HG03521 (cell line): ENCODE data around the gene SUDS3.
"Not testable (repeated sequence)": the region's sequence is repeated elsewhere in the genome, so short reads cannot be mapped to it uniquely, and the experiment has no call there.

ENCODE experiments used
- ATAC-seq: cut with Tn5 transposase; IDR thresholded peaks from one replicate; pipeline ENCODE4 v1.9.1; 2021; ENCODE audit warnings: mild to moderate bottlenecking, moderate library complexity; ENCODE audit not compliant: unreplicated experiment

SUDS3 gene

DNA sequence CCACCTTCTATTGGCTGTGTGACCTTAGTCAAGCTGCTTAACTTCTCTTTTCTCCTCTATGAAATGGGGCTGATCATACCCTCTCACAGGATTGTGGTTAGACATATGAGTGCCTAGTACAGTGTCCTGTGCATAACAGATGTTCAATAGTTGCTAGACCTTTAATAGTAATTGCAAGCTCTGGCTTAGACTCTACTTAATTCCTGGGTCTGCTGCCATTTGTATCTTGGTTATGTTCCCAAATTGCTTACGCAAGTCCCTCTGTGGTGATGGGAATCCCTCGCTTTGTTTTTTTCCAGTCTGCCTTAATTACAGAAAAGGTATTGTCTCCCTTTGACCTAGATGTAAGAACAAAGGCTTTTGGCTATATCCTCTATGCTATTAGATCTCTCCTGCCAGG lies 15.1 kb downstream of the SUDS3 start:
- no peak for ATAC-seq

DNA sequence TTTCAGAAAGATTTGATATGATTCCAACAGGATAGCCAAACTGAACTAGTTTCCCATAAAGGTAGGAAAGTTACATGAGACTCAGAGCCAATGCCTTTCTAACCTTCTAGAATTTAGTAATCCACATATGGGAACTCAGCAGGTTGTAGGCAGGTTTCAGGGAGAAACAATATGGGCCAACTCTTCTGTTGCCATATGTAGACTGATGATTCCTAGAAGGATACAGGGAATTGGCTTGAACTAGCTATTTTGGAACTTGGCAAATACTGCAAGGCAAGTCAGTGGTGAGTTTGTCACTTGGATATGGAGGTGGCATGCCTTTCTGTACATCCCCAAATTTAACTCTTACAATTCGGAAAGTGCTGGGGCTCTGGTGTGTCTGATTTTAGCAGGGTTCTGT lies 15.5 kb downstream of the SUDS3 start:
- no peak for ATAC-seq

DNA sequence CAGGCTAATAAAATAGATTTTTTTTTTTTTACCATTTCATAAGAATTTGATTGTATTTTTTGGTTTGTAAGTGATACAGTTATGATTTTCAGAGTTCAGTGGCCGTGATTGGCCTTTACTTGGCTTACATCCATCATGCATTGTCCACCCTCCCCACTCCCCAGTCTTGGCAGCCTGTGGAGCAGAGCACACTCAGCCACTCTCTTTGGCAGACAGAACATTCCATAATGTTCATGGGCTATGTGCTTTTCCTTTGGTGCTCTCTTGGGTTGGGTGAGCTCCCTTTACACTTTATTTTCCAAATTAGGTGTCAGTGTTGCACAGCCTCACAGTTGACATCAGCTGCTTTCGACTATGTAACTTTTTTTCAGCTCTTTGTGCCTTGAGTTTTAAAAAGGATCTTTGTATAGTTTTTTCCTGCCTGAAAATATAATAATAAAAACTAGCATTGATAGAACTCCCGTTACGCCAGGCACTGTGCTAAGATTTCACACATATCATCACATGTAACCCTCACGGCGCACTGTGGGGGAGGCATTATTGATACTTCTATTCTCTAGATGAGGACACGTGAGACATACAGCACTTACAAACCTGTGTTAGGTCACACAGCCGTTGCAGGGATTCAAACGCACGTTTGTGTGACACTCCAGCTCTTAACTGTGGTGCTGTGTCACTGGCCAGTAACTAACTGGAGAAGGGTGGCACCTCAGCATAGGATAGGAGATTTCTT lies 21.5 kb downstream of the SUDS3 start:
- ATAC-seq: no peak

DNA sequence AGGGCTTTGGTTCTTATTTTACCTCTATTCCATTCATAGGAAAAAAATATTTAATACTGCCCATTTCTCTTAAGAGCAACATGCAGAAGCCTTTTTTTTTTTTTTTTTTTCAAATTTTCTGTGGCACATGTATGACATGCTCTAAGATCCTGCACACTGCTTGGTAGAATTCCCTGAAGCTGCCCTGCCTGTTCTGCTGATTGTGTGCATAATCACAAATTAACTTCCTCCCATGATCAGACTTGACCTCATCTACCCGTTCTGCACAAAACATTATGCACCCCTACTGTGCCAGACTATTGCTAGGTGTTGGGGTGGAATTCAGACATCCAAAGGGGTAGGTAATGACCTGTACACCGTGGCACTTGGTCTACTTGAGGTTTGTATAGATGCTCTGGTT lies 22.2 kb downstream of the SUDS3 start:
- ATAC-seq: no peak

DNA sequence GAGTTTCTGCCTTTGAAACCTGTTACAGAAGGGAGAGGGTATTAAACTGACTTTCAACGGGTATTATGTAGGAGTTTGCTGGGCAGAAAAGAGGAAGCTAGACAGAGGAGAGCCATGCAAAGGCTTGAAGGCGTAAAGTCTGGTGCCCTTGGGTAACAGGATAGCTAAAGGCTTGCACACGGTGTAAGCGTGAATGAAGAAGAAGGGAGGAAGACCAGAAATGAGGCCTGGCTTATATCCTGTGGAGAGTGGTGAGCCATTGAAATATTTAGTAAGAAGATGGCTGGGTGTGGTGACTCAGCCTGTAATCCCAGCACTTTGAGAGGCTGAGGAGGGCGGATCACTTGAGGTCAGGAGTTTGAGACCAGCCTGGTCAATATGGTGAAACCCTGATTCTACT lies 22.6 kb downstream of the SUDS3 start:
- ATAC-seq: no peak

DNA sequence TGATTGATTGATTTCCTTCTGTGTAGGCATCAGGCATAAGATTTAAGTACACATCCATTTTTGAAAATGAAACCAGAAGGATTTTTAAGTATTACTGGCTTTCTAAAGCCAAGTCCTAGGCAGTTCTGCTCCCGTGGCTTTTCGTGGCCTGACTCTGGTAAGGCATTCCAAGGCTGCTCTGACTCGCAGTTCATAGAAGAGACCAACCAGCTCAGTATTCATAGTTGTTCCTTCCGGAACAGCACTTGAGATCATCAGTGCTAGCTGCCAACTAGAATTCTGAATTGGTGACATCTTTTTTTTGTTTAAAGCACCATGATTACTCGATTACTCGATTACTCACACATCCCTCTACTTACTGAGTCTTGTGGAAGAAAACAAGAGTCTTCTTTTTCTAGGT lies 25.9 kb downstream of the SUDS3 start:
- no peak for ATAC-seq

DNA sequence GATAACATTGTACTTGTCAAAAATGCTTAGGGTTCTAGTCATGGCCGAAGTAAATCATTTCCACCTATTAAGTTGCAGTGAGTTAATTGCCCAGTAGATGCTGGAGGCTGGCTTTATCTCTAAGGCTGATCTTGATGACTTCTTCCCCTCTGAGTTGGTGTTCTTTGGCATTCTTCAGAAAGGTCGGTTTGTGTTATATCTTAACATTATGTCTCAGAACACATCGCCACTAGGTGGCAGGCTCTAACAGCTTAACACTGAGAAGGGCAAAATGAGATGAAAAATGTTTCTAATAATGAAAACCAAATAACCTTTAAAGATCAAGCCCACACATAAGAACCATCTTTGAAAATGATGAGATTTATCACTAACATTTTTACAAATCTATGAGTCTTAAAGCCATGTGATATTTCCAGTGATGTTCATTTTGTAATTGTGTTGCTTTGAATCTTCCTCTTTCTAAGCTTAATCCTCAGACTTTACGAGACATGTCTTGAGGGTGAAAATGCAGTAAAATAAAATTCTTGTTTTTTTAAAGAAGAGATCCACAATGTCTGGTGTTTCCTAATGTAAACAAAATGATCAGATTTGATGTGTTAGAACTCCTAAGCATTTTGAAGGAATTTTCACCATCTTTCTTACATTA lies 28.6 kb downstream of the SUDS3 start:
- no peak for ATAC-seq

DNA sequence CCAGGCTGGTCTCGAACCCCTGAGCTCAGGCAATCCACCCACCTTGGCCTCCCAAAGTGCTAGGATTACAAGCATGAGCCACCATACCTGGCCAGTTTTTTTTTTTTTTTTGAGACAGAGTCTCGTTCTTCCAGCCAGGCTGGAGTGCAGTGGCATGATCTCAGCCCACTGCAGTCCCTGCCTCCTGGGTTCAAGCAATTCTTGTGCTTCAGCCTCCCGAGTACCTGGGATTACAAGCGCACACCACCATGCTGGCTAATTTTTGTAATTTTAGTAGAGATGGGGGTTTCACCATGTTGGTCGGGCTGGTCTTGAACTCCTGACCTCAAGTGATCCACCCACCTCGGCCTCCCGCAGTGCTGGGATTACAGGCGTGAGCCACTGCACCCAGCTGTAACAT lies 31.9 kb downstream of the SUDS3 start:
- ATAC-seq: not testable (repeated sequence)

DNA sequence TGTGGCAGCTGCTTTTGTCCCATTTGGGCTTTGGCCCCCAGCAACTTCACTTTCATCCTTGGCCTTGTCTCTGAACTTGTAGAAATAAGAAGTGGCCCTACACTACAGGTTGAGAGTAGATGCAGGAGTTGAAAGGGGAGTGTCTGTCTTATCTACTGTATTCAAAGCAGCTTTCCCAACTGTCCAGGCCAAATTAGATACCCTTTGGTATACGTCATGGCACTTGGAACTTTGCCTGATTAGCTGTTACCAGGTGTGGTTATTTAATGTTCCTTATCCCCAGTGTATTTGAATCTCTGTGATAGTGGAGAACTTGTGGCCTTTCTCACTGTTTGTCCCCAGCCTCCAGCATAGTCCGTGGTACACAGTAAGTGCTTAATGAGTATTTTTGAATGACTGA lies 33.5 kb downstream of the SUDS3 start:
- no peak for ATAC-seq

DNA sequence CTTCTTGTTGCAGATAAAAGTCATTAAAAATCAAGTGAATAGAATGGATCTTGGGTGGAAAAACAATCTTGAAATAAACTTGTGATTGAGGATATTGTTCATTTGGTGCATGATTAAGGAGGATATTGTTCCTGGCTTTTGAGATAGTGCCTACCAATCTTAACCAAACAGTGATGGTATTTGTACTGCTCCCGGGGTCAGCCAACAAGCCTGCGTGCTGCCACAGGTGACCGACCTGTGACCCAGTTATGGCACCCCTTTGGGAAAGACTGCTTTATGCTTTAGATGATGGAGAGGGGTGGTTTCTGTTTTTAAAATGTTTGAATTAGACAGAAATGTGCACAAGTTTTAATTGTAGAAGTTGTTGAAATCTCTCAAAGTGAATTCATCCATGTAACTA lies 41.6 kb downstream of the SUDS3 start:
- no peak for ATAC-seq

DNA sequence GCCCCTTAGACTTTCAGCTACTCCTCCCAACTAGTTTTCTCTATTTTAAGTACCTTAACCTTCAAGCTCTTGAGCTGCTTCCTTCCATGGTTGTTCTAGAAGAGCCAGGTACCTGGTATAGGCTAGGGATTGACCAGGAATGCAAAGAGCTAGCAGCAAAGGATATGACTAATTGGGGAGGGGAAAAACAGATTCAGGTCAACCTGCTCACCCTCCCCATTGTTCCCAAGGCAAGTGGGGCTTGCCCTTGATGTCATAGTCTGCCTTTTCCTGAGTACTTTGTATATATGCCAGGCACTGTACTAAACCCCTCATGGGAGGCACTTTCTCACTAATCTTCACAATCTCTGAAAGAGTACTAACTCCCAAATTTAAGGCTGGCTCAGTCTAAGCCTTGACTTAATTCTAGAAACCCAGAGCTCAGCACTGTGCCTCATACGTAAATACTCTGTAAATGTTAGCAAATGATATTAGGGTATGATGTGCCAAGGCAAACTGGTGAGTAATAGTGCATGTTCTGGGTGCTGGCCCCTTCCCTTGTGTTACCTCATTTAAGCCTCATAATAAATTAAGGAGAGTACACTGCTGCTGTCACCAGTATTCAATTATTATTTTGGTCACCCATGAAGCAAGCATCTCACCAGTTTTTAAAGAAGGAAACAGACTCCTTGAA lies 42.2 kb downstream of the SUDS3 start:
- ATAC-seq: no peak

DNA sequence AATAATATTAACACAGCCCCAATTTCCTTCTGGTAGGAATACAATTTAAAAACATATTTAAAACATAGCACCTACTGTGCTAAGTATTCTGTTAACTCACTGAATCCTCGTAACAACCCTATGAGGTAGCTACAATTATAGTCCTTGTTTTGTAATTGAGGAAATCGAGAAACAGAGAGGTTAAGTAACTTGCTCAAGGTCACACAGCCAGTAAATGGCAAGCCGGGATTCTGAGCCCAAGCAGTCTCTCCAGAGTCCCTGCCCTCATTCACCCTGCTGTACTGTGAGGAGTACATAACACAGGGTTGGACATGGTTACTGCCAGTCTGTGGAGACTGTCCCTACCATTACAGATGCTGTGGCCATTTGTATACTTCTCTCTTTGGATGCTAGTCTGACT lies 44.3 kb downstream of the SUDS3 start:
- ATAC-seq: no peak

DNA sequence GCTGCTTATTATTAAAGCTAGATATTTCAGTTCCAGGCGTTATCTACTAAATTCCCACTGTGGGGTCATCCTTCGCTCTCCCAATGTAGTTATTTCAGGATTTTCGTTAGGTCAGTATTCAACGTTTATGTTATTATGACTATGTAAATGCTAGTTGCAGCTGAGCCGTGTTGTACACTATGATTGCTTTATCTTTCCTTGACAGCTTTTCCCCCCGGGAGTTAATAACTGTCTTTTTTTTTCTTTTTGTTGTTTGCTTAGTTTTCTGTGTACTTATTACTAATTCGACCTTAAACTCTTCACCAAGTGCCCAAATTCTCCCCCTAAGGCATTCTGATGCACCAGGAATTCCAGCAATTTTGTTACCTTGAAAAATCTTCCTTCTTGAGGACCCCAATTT lies 48.5 kb downstream of the SUDS3 start:
- no peak for ATAC-seq

DNA sequence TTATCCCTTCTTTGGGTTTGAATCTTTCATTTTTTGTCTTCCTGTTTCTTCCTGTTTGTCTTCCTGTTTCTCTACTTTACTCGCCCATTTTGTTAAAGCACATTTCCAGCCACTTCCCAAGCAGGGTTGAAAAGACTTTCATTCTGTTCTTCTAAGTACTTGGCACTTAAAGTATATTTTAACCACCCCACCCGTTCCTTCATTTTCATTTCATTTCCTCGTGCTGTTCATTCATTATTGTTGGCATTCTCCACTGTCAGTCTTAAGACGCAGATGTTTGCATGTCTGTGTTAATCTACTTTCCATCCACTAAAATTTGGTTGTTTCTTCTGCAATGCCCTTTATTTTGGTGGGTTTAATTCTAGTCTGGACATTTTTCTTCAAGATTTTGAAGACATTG lies 49.0 kb downstream of the SUDS3 start:
- no peak for ATAC-seq

DNA sequence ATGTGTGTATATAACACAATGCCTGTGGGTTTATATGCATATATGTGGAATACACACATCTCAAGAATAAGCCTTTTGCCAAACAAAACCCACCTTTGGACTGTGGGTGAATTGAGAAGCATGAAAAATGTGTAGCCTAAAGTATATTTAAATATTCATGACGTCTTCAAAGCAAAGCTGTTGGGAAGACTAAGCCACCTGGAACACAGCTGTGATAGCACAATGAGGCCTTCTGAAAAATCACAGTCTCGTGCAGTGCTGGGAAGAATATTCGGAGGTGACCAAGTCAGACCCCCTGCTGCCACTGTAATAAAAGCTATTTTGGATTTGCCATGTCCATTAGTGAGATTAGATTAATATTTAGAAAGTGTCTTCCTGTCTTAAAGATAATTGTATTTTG lies 51.5 kb downstream of the SUDS3 start:
- no peak for ATAC-seq

DNA sequence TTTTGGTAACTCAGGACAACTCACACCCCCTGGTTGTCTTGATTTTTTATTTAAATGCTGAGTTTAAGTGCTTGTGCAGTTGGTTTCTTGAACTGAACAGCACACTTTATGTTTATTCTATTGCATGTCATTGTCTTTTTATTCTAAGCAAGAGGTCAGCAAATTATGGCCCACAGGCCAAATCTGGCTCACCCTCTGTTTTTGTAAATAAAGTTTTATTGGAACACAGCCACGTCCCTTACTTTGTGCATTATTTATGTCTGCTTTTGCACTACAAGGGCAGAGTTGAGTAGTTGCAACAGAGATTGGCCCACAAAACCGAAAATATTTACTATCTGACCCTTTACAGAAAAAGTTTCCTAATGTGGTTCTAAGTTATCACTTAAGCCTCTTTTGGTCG lies 52.3 kb downstream of the SUDS3 start:
- no peak for ATAC-seq

DNA sequence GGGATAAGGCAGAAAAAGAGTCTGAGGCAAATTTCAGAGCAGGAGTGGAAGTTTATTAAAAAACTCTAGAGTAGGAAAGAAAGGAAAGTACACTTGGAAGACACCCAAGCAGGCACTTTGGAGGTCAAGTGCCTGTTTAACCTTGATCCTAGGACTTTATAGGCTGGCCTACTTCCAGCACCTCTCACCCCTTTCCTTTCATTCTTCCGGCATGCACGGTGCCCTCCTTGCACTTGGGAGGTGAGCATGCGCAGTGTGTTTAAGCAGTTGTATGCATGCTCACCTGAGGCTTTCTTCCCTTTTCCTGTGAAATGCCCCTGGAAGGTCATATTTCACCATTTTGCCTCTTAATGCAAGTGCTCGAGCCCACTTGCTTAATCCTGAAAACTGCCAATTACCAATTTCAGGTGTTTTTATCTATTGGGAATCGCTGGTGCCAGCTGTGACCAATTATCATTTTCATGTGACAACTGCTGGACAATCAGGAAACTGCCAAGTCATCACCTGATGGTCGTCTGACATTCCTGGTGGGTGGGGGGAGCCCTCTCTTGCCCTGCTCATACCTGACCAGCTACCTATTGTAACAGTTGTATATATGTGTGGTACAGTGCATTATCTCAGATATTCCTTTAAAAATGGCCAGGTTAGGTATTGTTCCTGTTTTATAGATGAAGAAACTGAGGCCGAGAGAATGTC lies 53.5 kb downstream of the SUDS3 start:
- ATAC-seq: no peak

DNA sequence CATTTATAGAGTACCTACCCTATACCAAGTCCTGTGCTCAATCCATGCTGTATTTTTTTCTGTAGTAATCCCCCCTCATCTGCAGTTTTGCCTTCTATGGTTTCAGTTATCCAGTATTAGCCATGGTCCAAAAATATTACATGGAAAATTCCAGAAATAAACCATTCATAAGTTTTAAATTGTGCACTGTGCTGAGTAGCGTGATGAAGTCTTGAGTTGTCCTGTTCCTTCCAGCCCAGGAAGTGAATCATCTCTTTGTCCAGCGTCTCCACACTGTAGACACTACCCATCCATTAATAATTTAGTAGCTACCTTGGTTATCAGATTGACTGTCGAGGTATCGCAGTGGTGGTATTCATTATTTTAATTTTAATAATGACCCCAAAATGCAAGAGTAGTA lies 54.2 kb downstream of the SUDS3 start:
- no peak for ATAC-seq

DNA sequence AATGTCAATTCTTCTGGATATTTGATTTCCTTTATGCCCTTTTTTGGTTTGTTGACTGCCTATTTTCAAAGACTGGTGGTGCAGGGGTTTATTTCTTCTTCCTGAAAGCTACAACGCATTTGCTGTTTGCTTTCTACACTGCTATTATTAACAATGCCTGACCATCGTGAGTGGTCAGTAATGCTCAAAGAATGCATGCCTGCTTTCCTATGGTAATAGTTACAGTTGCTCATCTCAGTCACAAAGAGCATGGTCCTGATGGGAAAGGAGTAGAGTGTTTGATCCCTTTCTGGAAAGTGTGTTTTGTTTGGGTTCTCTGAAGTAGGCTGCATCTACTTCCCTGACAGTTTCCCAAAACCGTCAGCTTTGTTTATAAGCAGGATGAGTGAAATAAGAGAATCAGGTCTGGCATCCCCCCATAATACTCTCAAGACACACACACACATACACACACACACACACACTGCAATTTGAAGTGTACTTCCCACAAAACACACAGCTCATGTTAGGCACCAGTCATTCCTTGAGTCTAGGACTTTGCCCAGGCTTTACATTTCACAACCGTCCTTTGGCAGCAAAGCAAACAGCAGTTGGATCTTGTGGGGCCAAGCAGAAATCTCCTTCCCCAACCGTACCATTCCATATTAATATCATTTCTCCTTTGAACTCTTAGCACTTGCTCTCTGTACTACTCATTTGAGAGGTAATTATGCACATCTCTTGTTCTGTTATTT lies 56.6 kb downstream of the SUDS3 start:
- ATAC-seq: no peak

DNA sequence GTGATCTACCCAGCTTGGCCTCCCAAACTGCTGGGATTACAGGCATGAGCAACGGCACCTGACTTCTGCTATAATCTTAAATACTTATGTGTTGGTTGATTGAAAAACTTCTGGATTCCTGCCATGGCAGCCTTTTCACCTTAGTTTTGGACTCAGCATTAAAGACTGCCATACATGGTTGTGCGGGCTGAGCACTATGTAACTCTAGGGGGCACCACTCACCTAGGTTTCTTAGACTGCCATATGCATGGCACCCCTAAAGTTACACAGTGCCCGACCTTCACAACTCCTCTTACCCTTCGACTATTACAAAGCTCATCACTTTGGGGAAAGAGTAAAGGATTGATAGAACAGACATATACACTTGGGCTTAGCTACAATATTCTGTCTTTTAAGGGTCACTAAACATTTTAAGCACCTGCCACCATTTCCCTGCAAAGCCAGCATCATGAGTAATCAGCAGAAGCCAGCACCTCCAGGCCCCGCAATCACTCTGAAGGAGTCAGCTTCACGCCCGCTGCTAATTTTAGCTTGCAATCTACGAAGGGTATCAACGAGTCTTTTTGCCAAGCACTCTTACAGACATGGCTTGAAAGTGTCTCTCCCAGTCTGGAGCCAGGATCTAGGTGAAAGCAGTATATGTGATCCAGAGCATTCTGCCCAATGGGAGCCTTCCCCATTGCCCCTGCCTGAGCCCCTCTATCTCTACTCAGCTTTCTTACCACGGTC lies 59.8 kb downstream of the SUDS3 start:
- ATAC-seq: no peak
